HG02642 (cell line): Measurements from ENCODE around the gene NLRP11.
"Not testable (repeated sequence)": the region's sequence is repeated elsewhere in the genome, so short reads cannot be mapped to it uniquely, and the experiment has no call there.

Source experiments
- ATAC-seq: cut with Tn5 transposase; IDR thresholded peaks from one replicate; pipeline ENCODE4 v1.9.1; 2021; ENCODE audit warnings: mild to moderate bottlenecking; ENCODE audit not compliant: unreplicated experiment, poor library complexity

Gene NLRP11

GRCh38 chr19:55795021-55795420 is 36.8 kb downstream of the NLRP11 start:
- no peak for ATAC-seq

- ATAC-seq, result no peak
These were observed 50.7 kb downstream of the NLRP11 start for GRCh38 chr19:55781112-55781511.

- ATAC-seq, result no peak
These were observed 53.5 kb downstream of the NLRP11 start for GRCh38 chr19:55778331-55778730.

GRCh38 chr19:55777528-55777927 is 54.3 kb downstream of the NLRP11 start:
- no peak for ATAC-seq

GRCh38 chr19:55769632-55770031 is 62.2 kb downstream of the NLRP11 start:
- ATAC-seq, result not testable (repeated sequence)

- not testable (repeated sequence) for ATAC-seq
These were observed 63.0 kb downstream of the NLRP11 start, which contains the start of gene RFPL4AL1 for GRCh38 chr19:55768818-55769217. Gene RFPL4AL1, plus strand, starts transcription at chr19:55769118. Its CDS starts 2,687 bp downstream, at chr19:55771805.

- ATAC-seq, result no peak
These were observed 65.3 kb downstream of the NLRP11 start for GRCh38 chr19:55766466-55766865.

GRCh38 chr19:55758797-55759196 is 73.0 kb downstream of the NLRP11 start, which contains the start of gene RFPL4A:
Gene RFPL4A, plus strand, starts transcription at chr19:55759097. Its CDS starts 2,704 bp downstream, at chr19:55761801.
- ATAC-seq, result not testable (repeated sequence)

GRCh38 chr19:55756808-55757207 is 75.0 kb downstream of the NLRP11 start:
- not testable (repeated sequence) for ATAC-seq

GRCh38 chr19:55753401-55753800 is 78.4 kb downstream of the NLRP11 start:
- no peak for ATAC-seq

GRCh38 chr19:55750715-55751114 is 81.1 kb downstream of the NLRP11 start:
- no peak for ATAC-seq

GRCh38 chr19:55738302-55738701 is 93.5 kb downstream of the NLRP11 start, which contains the start of gene NLRP9:
Gene NLRP9, minus strand, starts transcription at chr19:55738402. Its CDS starts 28 bp downstream, at chr19:55738374.
- no peak for ATAC-seq
